Measurements from ENCODE around the gene KRTAP22-1.

Gene KRTAP22-1

GRCh38 chr21:30600787-30601186 lies at the start of gene KRTAP22-1:
TSS of gene KRTAP22-1 (plus strand) at chr21:30601087.
- FAIRE-seq (no peak), DNase-seq (ENCODE audit: insufficient read length, low spot score) (no peak)

- DNase-seq (ENCODE audit: insufficient read length, low spot score) (no peak), FAIRE-seq (no peak)
These were observed 48.1 kb upstream of the KRTAP22-1 start for GRCh38 chr21:30552782-30553181.

- no peak for FAIRE-seq
- no peak for DNase-seq (ENCODE audit: insufficient read length, low spot score)
These were observed 45.8 kb upstream of the KRTAP22-1 start for GRCh38 chr21:30555095-30555494.

GRCh38 chr21:30561264-30561895 lies 39.5 kb upstream of the KRTAP22-1 start, which contains the start of gene KRTAP19-7:
TSS of gene KRTAP19-7 (minus strand) at chr21:30561314. CDS start at chr21:30561289, 25 bp downstream.
- FAIRE-seq (no peak), DNase-seq (ENCODE audit: insufficient read length, low spot score) (no peak)

- no peak for DNase-seq (ENCODE audit: insufficient read length, low spot score)
These were observed 38.9 kb upstream of the KRTAP22-1 start for GRCh38 chr21:30561957-30562356.

GRCh38 chr21:30563072-30563471 lies 37.8 kb upstream of the KRTAP22-1 start:
- DNase-seq (ENCODE audit: insufficient read length, low spot score): no peak
- no peak for FAIRE-seq

More at GRCh38 chr21:30561957-30562356, 38.9 kb upstream of the KRTAP22-1 start:
- no peak for FAIRE-seq

GRCh38 chr21:30563630-30564029 lies 37.3 kb upstream of the KRTAP22-1 start:
- FAIRE-seq (no peak), DNase-seq (ENCODE audit: insufficient read length, low spot score) (no peak)

- DNase-seq (ENCODE audit: insufficient read length, low spot score) (no peak), FAIRE-seq (no peak)
These were observed 33.3 kb upstream of the KRTAP22-1 start for GRCh38 chr21:30567617-30568016.

- no peak for DNase-seq (ENCODE audit: insufficient read length, low spot score)
- FAIRE-seq: no peak
These were observed 23.1 kb upstream of the KRTAP22-1 start for GRCh38 chr21:30577766-30578165.

GRCh38 chr21:30579346-30579745 lies 21.5 kb upstream of the KRTAP22-1 start:
- FAIRE-seq (no peak), DNase-seq (ENCODE audit: insufficient read length, low spot score) (no peak)

GRCh38 chr21:30580132-30580531 lies 20.8 kb upstream of the KRTAP22-1 start:
- DNase-seq (ENCODE audit: insufficient read length, low spot score) (no peak), FAIRE-seq (no peak)

- DNase-seq (ENCODE audit: insufficient read length, low spot score): no peak
- FAIRE-seq: no peak
These were observed 18.0 kb upstream of the KRTAP22-1 start for GRCh38 chr21:30582870-30583269.

GRCh38 chr21:30590297-30590696 lies 10.6 kb upstream of the KRTAP22-1 start, which contains the start of gene KRTAP22-2:
TSS of gene KRTAP22-2 (minus strand) at chr21:30590397.
- no peak for DNase-seq (ENCODE audit: insufficient read length, low spot score)
- no peak for FAIRE-seq

GRCh38 chr21:30592140-30592539 lies 8.7 kb upstream of the KRTAP22-1 start, which contains the start of gene KRTAP6-3:
TSS of gene KRTAP6-3 (plus strand) at chr21:30592440. CDS start at chr21:30592446, 6 bp downstream.
- FAIRE-seq (no peak), DNase-seq (ENCODE audit: insufficient read length, low spot score) (no peak)

- no peak for DNase-seq (ENCODE audit: insufficient read length, low spot score)
- no peak for FAIRE-seq
These were observed 2.1 kb upstream of the KRTAP22-1 start, which contains the start of gene KRTAP6-2 for GRCh38 chr21:30598802-30599201. TSS of gene KRTAP6-2 (minus strand) at chr21:30598902. CDS start at chr21:30598874, 28 bp downstream.

- FAIRE-seq: no peak
- DNase-seq (ENCODE audit: insufficient read length, low spot score): no peak
These were observed 5.1 kb downstream of the KRTAP22-1 start for GRCh38 chr21:30605968-30606367.

- DNase-seq (ENCODE audit: insufficient read length, low spot score) (no peak), FAIRE-seq (no peak)
These were observed 11.2 kb downstream of the KRTAP22-1 start for GRCh38 chr21:30612132-30612531.

- no peak for FAIRE-seq
- no peak for DNase-seq (ENCODE audit: insufficient read length, low spot score)
These were observed 12.9 kb downstream of the KRTAP22-1 start, which contains the start of gene KRTAP6-1 for GRCh38 chr21:30613836-30614235. TSS of gene KRTAP6-1 (minus strand) at chr21:30613930. CDS start at chr21:30613904, 26 bp downstream.

GRCh38 chr21:30615199-30615598 lies 14.3 kb downstream of the KRTAP22-1 start:
- no peak for FAIRE-seq

GRCh38 chr21:30616125-30616524 lies 15.2 kb downstream of the KRTAP22-1 start, which contains the start of gene KRTAP20-1:
TSS of gene KRTAP20-1 (plus strand) at chr21:30616425. CDS start at chr21:30616455, 30 bp downstream.
- DNase-seq (ENCODE audit: insufficient read length, low spot score) (no peak), FAIRE-seq (no peak)

More at GRCh38 chr21:30615199-30615598, 14.3 kb downstream of the KRTAP22-1 start:
- DNase-seq (ENCODE audit: insufficient read length, low spot score): no peak

- no peak for FAIRE-seq
- no peak for DNase-seq (ENCODE audit: insufficient read length, low spot score)
These were observed 19.2 kb downstream of the KRTAP22-1 start for GRCh38 chr21:30620080-30620479.

GRCh38 chr21:30620522-30620921 lies 19.6 kb downstream of the KRTAP22-1 start, which contains the start of gene KRTAP20-4:
TSS of gene KRTAP20-4 (plus strand) at chr21:30620627.
- FAIRE-seq (no peak), DNase-seq (ENCODE audit: insufficient read length, low spot score) (no peak)
